HG02973 (cell line): ENCODE measurements around the gene GUCY1A2.

Source experiments
- ATAC-seq: cut with Tn5 transposase; IDR thresholded peaks from one replicate; pipeline ENCODE4 v1.9.1; 2021; ENCODE audit warnings: moderate library complexity; ENCODE audit not compliant: unreplicated experiment

Gene GUCY1A2

DNA sequence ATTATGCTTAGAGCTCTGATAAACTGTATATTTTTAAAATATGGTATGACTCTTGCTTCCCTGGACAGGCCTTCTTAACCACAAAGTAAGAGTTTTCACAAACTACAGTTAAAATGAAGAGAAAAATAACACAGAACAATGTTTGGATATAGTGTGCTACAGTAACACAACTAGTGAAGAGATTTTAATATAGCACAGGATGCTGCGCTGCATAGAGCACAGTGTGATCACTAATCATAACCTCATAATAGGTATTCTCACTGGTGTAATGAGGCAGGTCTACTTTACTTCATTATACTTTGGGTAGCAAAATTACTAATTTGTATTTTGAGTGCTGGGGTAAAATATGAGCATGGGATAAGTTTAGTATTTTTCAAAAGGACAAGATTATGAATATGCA, 256.5 kb downstream of the GUCY1A2 start:
- ATAC-seq = no peak

DNA sequence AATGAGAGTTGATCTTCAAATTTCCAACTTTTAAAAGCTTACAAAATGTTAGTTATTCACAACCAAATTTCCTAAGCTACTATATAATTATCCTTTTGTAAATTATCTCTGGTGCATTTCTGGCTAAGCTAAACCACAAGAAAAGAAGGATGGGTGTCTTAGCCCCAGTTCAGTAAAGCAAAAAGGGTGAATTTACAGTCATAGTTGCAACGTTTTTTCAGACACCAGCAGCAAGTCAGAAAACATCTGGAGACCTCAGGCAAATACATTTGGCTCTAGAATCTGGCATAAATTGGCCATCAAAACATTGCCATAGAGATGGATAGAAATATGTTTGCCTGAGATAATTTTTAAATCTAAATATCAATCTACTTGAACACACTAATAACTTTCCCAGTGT, 257.0 kb downstream of the GUCY1A2 start:
- ATAC-seq = no peak

DNA sequence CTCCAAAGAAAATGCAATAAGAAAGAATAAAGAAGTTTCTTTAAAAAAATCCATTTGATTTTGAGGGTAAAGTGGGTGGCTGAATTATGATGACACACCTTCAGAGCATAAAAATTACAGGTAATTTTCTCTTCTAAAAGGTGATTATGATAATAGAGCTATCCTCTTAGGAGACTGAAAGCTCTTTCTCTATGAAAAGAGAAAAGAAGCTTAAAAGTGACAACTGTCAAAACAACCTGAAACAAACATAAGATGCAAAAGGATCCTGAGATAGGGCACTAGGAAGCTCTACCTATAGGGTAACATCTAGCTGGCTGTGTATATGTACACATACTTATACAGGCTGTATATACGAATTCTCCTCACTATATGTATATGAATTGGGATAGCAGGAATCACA, 270.2 kb downstream of the GUCY1A2 start:
- no peak for ATAC-seq

DNA sequence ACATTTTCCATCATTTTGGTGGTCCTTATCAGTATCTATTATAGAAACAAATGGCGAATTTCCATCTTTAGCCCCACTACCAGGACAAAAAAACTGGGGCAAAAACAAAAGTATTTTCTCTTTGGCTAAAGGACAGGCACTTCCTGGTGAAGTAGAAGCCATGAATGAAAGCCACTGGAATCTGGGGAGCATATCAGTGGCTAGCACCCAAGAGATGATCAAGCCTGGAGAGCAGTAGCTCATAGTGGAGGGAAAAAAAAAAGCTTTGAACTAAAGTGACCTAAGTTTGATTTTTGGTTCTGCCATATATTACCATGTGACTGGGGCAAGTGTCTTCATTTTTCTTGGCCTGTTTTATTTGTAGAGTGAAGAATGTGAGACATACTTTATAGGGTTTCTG, 272.3 kb downstream of the GUCY1A2 start:
- ATAC-seq = no peak

DNA sequence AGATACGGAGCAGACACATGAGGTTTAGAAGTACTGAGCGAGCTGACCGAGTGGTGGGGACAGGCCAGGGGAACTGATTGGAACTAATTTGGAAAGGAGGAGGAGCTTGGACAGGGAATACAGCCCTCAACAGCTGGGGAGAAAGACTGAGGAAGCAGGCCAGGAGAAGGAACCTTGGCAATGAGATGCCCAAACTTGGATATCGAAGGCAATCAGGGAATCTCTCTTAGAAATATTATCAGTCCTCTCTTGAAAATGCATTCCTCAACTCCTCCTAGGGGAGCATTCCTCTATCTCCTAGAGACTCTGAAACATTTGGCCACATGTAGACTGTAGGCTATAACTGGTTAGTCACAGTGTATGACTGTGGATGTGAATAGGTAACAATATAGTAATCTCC, 284.6 kb downstream of the GUCY1A2 start:
- no peak for ATAC-seq

DNA sequence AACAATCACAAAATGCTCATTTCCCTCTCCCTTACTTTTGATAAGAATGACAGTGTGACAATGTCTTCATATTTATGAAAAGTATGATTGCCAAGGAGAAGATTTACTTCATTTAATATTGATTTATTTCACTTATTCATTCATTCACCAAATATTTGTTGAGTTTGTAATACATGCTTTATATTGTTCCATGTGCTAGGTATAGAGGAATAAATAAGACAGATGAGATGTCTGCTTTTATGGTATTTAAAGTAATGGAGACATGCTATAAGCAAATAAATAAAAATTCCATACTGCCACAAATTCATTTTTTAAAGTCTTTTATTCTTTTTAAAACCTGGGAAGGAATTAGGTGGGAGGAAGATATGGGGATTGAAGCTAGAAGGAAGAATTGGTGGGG, 289.4 kb downstream of the GUCY1A2 start:
- no peak for ATAC-seq

DNA sequence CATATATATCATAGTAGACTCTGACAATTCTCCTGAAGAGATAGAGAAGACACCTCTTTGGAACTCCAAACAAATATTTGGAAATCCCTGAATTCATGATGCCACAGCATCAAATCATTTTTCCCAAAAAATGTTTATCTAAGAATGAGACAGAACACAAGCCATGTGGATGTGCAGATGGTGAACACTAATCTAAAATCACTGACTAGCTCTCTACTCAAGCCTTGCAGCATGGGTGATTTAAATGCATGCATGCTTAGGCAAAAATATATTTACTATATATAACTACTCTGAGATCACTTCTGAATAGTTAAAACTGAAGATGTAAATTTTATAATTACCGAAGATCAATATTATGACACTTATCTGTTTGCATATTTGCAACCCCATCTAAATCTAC, 289.9 kb downstream of the GUCY1A2 start:
- ATAC-seq = no peak

DNA sequence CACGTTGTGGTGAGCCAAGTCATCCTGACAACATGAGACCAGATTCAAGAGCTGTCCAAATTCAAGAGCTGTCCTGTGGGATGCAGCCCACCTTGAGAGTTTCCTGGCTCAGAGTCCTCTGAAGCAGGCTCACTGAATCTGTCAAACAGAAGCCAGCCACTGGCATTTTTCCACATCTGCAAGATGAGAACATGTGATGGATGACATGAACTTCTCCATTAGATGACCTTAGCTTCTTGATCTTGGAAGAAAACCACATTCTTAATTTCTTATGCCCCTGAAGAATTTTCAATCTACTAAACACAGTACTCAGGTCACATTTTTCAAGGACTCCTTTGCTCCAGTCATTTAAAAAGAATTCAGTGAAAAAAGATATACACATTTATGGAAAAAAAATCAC, 291.0 kb downstream of the GUCY1A2 start:
- ATAC-seq = no peak

DNA sequence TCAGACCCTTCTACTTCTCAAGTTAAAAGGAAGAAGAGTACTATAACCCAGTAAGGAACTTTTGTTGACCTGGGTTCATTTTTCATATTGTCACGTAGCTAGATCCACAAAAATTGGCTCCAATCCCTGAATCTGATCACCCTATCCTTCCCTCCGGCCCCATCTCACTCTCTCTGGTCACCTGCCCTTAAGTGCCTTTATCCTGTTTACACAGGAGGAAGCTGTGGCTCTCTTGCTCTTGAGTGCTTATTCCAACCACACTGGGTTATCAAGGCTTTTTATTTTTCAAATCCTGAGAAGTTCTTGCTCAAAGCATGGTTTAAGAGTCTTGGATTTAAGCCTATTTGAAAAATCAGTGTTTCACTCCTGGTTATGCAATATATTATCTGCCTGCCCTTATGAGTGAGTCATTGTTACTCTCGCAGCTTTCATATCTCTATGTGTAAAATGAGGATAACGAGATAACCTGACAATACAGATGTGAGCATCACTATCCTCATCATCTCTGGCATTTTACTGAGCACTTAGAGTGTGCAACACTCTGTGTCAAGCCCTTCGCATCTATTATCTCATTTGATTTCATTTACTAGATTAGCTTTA, 293.9 kb downstream of the GUCY1A2 start:
- no peak for ATAC-seq

DNA sequence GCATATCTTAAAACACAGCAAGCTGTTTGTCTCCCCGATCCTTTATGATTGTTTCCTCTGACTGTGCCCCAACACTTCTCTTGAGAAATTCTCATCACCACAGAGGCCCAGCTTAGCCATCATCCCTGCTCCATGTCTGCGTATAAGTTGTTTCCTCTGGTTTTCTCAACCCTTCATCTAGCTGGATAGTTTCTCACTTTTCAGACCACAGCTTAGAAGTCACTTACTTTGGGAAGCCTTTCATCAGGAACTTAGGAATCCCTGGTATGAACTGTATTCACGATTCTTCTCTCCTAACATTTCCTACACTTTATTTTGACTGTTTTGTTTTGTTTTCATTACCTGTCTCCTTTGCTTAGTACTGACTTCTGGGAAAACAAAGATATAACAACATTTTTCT, 295.2 kb downstream of the GUCY1A2 start:
- ATAC-seq = no peak

DNA sequence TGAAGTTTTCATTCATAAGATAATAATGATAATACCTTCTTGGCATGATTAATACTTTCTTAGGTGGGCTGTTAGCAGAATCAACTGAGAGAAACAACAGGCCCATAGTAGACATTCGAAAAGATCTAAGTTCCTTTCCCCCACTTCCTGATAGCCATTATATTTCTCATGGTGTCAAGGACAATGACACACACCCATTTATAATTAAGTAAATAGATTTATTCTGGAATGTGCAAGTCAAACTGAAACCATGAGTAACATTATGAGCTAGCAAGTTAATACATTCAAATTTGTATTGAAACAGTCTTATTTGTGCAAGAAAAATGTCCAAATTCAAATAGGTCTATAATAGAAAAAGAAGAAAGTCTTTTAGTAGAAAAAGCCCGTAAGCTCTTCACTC, 301.1 kb downstream of the GUCY1A2 start:
- ATAC-seq = no peak

DNA sequence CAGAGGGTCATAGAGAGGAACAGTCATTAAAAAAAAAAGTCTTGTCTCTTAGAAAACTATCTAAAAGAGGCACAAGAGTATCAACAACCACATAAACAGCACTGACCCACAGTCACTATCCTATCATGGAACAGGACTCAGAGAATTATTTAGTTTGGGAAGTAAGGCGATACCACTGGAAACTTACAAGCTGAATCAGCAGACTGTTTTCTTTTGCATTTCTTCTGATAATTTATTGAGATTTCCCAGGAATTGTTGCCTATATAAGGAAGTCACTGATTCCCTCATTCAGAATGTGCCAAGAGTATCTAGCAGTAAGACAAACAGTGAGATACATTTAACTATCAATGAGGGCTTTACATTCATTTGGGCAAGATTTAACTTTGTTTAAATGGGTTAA, 304.1 kb downstream of the GUCY1A2 start:
- ATAC-seq = no peak

DNA sequence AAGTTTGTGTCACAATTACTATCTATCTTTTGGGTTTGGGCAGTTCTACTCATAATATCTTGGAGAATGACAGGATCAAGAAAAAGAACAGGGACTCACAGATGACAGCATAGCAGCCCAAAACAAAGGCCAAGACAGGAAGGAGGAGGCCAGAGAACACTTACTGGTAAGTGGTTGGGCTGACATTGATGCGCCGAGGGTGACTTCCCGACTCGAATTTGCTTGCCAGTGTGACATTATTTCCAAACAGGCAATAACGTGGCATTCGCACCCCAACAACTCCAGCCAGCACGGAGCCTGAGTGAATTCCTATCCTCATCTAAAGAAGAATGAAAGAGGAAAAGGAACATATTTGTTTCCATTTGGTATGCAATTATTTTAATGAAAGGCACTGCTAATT, 309.9 kb downstream of the GUCY1A2 start:
- ATAC-seq = no peak

DNA sequence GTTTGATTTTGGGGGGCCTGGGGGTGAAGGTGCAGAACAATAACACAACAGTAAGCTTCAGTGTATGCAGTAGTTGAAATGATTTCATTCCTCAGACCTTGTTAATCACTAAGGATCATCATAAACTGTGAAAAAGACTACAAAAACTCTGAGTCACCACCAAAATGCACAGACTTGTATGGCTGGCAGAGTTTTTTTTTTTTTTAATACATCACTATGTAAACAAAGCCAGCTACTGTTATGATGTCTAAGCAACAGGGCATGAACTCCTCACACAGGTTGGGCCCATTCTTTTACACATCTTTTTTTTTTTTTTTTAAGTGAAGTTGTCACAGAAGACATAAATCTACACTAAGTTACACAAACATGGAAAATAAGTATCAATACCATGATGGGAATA, 311.9 kb downstream of the GUCY1A2 start:
- no peak for ATAC-seq

DNA sequence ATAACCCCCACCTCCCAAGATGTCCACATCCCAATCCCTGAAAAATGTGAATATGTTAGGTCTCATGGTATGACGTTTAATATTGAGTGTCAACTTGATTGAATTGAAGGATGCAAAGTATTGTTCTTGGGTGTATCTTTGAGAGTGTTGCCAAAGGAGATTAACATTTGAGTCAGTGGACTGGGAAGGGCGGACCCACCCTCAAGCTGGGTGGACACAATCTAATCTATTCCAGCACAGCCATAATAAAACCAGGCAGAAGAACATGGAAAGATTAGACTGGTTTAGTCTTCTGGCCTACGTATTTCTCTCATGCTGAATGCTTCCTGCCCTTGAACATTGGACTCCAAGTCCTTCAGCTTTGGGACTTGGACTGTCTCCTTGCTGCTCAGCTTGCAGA, 315.5 kb downstream of the GUCY1A2 start:
- no peak for ATAC-seq

DNA sequence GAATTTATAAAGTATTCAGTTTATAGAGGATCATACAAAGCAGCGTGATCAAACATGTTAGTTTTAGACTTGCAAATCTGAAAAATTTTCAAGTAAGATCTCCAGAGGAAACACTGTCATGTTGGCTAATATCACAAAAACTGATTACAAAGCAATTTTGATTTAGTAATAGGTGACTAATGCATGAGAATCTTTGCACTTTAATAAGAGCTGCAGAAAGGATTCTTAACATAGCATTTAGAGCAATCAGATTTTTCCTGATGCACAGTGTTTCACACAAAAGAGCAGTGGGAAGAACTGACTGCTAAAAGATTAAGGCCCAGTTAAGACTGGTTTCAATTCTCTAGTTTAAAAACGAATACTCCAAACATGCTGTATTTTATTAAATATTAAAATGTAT, 321.2 kb downstream of the GUCY1A2 start:
- ATAC-seq = no peak

DNA sequence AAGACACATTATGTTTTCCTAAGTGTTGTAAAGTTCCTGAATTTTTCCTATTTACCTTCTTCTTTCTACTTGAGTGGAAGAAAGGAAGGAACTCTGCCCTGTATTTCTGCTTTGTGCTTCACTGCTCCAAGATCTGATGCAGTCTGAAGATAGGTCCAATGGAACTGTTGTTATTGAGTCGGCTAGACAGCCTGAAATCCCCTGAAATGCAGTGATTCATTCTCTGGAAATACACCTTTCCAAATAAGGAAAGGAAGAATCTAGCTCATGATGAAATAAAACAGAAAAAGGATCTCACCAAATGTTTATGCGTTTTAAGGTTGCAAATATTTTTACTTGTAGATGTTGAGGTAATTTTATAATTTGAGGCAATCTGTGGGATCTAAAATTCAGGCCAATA, 322.8 kb downstream of the GUCY1A2 start:
- no peak for ATAC-seq

DNA sequence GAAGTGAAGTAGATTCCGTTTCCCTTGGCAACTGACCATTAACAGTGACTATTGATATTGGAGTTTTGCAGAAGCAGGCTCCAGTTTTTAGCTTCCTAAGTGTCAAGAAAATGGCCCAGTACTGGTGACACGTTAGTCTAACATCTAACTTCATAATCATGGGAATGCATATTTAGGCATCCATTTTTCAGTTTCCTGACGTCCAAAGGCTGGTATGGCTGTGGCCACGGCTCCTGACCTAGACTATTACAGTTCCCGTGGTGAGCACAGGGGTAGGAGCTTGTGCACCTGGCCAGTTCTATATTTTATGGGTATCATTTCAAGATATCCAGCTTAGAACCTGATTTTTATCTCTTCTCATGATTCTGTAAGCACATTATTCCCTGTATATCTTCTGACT, 323.8 kb downstream of the GUCY1A2 start:
- no peak for ATAC-seq

DNA sequence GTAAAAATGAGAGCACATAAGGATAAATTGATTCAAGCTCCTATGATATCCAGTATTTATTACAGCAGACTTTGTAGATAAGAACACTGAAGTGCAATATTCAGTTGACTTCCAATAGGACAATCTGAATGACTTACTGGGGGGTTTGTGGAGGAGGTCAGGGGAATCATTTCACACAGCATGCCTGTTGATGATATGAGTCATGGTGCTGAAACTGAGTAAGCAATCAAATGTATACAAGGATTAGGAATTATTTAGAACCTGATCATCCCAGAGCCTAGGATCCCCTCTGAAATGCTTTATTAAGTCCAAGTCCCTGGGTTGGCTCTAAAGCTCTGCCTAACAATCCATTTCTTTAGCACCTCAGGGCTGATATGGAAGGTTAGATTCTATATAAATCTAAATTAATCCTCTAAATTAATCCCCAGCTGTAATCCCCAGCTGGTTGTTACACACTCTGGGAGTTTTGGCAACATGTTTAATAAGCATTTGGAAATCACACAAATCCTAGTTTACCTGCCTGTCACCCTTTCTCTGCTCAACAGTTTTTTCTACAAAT, 326.4 kb downstream of the GUCY1A2 start:
- ATAC-seq = no peak

DNA sequence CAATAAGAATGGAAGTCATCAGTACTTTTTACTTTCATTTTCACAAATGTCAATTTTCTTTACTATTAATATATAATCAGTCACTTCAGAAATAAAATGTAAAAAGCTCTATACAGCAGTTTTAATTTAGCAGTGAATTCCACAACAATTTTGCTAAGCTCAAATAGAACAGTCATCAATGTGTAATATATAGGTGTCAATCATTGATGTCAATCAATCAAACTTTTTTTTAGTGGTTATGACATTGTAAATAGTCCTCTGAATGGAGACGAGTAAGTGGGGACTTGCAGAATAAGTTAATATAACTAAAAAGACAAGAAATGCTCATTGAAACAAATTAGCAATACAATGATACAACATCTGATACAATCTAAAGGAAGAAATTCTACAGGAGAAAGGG, 327.4 kb downstream of the GUCY1A2 start:
- ATAC-seq = no peak

DNA sequence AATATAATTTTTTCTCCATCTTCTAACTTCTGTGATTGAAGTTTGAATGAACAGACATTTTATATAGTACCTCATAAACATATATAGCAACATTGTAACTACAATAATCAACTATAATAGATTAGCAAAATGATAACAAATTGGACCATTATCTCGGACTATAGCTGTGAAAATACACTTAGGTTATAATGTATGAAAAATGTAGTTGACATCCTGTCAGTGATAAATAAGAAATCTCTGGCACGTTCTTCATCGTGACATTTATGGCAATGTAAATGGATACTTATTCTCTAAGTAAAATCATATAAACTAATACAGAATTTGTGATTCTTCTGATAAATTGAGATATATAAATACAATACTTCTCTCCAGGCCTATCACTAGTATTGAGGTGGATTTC, 333.3 kb downstream of the GUCY1A2 start:
- ATAC-seq = no peak

DNA sequence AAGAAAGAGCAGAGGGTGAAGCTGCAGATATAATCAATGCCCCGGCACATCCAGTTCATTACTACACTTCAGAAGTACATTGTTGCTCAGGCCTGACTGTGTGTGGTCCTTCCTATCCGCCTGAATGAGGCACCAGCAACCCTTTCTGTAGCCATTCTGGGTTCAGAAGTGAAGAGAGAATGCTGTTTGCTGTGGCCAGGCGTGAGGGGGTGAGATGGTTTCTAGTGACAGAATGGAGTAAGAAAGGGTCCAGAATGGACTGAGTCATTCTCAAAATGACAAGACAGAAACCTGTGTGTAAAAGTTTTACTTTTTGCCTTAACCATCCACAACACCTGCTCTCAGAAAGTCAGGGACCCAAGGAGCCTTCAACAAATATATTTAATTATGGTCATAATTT, 334.8 kb downstream of the GUCY1A2 start:
- ATAC-seq = peak; percentile 80

DNA sequence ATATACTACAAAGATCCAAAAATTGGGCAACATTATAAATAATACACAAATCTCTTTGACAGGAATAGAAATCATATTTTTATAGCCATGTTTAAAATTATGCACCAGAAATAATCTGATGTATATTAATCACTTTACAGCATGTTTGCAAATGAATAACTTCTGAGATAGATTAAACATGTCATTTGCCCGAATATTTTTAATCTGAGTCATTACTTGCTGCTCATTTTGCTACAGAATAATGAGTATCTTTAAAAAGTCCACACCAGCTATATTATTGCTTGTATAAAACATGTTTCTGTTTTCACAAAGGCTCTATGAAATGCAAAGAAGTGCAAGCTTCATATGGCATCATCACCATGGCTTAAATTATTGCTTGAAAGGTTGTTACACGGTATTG, 336.8 kb downstream of the GUCY1A2 start:
- no peak for ATAC-seq
